ACHN (cell line): Measurements from ENCODE around the gene BLOC1S5.
A peak's percentile ranks its signal among the peaks of the same experiment; 100 is the strongest.
"Not testable (repeated sequence)": the region's sequence is repeated elsewhere in the genome, so short reads cannot be mapped to it uniquely, and the experiment has no call there.

Source experiments
- DNase-seq: peaks from one replicate; pipeline ENCODE4 v3.0.0-alpha.2; 2015
- in situ Hi-C: cut with HindIII; loops from 2 replicates; pipeline ENCODE4 v1.10.0; 2017; ENCODE audit warnings: low sequenced_read_pairs, low pct_ligation_motif_present, low pct_unique_long_range_greater_than_20kb

The BLOC1S5 gene

GRCh38 chr6:8006208-8006607, 58.0 kb downstream of the BLOC1S5 start:
- in situ Hi-C loops, result no loop called here

GRCh38 chr6:8005136-8005535, 59.1 kb downstream of the BLOC1S5 start:
- DNase-seq, result no peak
- in situ Hi-C loops, result no loop called here

More at GRCh38 chr6:8006208-8006607, 58.0 kb downstream of the BLOC1S5 start:
- DNase-seq, result peak; percentile 25

- no peak for DNase-seq
- in situ Hi-C loops, result no loop called here
Measured at GRCh38 chr6:8000636-8001035, 63.6 kb downstream of the BLOC1S5 start.

DNA sequence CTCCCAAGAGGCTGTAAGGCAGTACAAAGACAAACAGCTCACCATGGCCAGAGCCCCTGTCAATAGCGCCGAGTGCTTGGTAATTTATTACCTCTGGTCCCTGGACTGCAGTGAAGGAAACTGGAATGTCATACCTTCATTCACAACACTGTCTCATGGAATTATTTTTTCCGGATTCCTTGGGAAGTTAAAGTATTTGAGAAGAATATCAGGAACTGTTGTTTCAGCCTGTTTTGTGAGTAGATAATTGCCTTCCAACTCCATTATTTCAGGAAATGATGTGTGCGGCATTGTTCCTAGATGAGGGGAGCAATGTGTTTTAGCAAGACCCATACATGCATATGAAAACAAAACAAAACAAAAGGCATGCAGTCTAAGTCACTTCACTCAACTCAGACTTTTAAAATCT, 64.0 kb downstream of the BLOC1S5 start:
- DNase-seq, result no peak
- in situ Hi-C loops, result no loop called here

GRCh38 chr6:7999201-7999600, 65.0 kb downstream of the BLOC1S5 start:
- in situ Hi-C loops, result no loop called here
- no peak for DNase-seq

DNA sequence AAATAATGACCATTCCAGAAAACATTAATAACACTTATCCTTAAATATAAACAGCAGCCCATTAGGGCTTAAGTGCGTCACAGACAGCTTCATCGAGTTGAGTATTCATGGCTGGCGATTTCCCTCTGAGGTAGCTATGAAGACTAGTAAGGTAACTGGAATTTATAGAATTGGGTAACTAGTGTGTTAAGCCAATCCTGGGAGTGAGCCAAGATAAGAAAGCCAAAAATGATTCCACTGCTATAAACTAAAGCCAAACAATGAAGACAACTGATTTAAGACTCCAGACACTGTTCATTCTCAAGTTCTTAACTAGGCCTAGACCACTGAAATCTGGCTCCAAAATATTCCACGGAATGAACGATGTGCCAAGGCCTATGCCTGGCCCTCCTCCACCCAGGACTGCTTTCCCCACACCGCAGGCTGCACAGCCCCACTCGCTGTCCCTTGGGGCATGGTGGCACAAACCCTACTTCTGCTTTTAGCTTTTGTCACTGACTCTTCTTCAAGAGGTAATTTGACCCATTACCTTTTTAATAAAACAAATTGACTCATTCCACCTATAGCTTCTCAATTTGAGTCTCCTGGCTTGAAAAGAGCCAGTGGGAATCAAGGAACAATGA, 66.0 kb downstream of the BLOC1S5 start:
- in situ Hi-C loops, result no loop called here
- no peak for DNase-seq

GRCh38 chr6:7997286-7997685, 66.9 kb downstream of the BLOC1S5 start:
- in situ Hi-C loops, result no loop called here
- DNase-seq, result no peak

DNA sequence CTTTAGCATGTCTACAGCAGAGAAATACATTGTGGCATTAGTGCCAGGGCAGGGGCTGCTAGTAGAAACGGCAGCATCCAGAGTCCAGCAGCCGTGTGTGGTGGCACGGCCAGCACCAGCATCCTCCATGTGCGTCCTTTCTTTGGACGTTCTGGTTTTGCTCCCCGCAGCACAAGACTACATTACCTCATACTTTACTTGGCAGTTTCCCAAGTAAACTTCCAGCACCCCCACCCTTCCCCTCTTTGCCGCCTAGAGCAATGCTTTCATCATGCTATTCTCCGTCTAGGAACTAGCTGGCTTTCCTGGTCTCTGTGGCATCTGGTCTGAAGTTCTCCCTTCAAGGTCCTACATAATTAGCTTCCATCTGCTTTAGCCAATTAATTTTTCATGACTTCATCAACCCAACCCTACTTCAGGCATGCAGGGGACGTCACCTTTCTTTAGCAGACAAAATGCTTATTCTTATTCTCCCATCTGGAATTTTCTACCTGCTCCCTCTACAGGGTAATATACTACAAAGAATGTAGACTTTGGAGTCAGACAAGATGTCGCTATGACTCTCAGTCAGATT, 67.6 kb downstream of the BLOC1S5 start:
- no peak for DNase-seq
- in situ Hi-C loops, result no loop called here

GRCh38 chr6:7993952-7994351, 70.2 kb downstream of the BLOC1S5 start:
- DNase-seq, result no peak
- in situ Hi-C loops, result no loop called here

GRCh38 chr6:7993399-7993798, 70.8 kb downstream of the BLOC1S5 start:
- in situ Hi-C loops, result no loop called here
- DNase-seq, result no peak

DNA sequence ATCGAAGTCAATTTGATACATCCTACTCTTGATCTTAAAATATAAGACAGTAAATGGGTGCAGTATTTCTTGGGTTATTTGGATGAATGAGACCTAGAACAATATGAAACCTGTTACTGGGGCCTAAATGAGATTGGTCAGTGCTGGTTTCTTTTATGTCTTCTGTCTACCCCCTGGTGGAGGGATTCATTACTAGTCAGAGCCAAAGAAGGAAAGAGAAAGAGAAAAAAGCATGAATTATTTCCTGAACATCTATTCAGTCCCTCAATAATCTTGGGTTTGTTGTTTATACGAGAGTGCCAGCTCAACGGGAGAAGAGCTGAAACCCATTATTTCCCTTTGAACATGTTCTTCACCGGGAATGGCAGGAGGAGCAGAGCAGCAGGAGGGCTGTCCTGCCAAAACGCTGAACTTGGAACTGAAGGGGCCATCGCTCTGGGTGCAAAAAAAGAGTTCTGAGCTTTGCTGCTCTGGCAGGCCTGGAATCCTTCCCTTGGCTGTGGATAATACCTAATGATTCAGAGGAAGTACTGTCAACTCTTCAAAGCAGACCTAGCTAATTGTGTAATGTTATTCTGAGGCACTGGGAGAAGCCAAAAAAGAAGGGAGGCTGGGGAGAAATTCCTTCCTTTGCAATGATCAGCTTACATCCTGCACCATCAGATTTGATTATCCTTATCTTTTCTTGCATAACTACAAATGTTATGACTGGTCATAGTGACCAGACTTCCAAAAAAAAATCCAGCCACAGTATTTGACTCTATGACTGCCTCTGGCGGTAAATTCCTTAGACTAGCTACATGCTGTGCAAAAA, 72.0 kb downstream of the BLOC1S5 start:
- in situ Hi-C loops, result no loop called here
- DNase-seq, result peak; percentile 47

DNA sequence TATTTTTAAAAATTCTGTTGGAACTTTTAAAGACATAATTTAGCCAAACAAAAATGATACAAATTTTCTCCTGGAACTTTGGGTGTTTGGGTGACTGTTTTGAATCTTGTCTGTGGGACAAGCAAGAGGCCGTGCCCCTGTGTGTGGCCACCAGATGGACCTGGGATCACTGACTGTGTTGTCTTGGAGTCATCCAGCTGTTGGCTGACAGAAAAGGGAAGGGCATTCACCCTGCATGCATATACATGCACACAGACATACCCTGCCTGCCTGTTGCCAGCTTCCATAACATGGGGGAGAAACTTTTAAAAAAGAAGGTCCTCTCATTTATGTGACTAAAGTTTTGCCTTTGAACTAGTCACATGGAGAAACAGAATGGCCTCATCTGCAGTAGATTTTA, 72.7 kb downstream of the BLOC1S5 start:
- DNase-seq, result no peak
- in situ Hi-C loops, result no loop called here

DNA sequence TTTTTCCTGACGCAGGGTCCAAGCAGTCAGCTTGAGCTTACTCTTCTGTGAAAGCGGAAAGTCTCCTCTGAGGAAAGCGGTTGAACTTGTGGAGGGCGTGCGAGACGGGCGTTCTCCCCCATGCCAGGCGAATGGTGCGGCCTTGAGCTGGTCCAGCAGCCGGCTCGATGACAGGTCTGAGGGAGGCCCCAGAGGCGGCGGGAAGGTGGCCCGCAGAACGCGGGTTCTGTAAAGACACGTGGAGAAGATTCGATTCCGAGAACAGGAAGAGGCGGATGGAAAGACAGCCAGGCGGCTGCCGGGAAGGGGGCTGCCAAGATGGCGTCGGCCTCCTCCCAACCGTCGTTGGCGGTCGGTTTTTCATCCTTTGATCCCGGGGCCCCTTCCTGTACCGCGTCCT, 78.0 kb downstream of the BLOC1S5 start:
- DNase-seq, result no peak
- in situ Hi-C loops, result no loop called here

DNA sequence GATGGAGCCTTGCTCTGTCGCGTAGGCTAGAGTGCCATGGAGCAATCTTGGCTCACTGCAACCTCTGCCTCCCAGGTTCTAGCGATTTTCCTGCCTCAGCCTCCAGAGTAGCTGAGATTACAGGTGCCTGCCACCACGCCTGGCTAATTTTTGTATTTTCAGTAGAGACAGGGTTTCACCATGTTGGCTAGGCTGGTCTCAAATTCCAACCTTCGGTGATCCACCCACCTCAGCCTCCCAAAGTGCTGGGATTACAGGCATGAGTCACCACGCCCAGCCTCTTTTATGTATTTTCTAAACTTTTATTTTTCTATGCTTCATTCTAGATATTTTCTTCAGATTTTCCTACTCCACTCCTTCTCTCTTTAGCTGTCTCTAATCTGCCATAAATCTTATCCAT, 80.2 kb downstream of the BLOC1S5 start:
- DNase-seq, in situ Hi-C loops: not testable (repeated sequence)

DNA sequence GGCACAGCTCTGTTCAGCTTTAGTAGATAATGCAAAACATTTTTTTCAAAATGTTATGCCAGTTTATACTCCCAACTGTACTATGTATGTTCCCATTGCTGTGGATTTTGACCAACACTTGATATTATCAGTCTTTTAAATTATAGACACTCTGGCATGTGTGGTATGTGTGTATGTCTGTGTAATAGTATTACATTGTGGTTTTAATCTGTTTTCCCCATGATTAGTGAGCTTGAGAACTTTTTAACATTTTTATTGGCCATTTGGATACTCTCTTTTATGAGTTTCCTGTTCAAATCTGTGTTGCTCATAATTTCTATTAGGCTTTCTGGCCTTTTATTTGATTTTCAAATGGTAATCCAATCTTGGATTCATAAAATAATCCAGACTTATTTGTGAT, 84.4 kb downstream of the BLOC1S5 start:
- no peak for DNase-seq
- in situ Hi-C loops, result no loop called here

DNA sequence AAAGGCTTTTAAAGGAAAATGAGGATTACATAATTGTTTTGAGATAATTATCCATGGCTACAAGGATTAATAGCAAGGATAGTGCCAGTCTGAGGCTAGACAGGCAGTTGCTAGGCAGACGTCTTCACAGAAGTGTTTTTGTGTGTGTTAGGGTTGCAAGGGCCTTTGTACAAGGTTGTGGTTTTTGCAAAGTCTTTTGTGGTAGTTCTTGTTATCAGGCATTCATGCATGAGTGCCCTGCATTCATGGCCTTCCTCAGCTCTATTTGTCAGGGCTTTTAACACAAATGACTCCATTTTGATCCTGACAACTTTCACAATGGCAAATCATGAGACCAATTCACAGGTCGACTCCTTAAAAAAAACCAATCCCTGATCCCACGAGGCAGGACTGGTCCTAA, 85.5 kb downstream of the BLOC1S5 start:
- DNase-seq, result peak; percentile 14
- in situ Hi-C loops, result no loop called here

DNA sequence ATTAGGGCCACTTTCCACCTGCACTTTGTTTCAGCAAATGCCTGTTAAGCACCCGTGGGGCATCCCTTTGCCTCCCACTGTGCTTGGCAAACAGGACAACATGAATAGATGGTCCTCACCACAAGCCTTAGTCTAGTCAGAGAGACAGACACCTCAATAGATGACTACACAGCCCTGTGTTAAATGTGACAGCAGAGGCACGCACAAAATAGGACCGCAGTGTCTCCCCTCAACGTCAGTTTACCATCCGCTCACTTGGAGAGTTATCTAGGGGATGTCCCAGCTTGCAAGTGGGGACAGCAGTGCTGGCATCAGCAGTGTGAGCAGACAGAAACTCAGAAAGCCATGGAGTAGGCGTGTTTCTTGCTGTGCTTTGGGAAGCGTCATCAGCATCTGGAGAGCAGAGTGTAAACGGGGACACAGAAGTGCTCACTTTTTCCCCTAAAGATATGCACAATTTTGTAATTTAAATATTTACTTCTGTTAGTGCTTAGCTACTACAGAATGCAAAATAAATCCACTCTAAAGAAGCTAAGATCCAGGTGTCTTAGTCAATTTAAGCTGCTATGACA, 87.6 kb downstream of the BLOC1S5 start:
- in situ Hi-C loops, result no loop called here

GRCh38 chr6:7975764-7976146, 88.4 kb downstream of the BLOC1S5 start:
- in situ Hi-C loops, result no loop called here
- DNase-seq, result no peak

More for the DNA sequence above, 87.6 kb downstream of the BLOC1S5 start:
- DNase-seq, result no peak

GRCh38 chr6:7974938-7975763, 89.0 kb downstream of the BLOC1S5 start:
- in situ Hi-C loops, result no loop called here
- peak; percentile 72 for DNase-seq
